ENCODE measurements around the gene GJB5.

- TF ChIP-seq CTCF (IDR thresholded peaks at IDR 0.05; ENCODE audit: control extremely low read depth in 1 of 3, insufficient read depth in 1 of 3, low read depth in 1 of 3, low read length in 3 of 3) (no peak), CEBPB (IDR thresholded peaks at IDR 0.05; ENCODE audit: low read depth, low read length) (no peak), BCL11A (IDR thresholded peaks at IDR 0.05; ENCODE audit: low read depth in 2 of 2, low read length in 2 of 2) (no peak), EZH2 (IDR thresholded peaks at IDR 0.05; ENCODE audit: low read depth, low read length, severe bottlenecking) (no peak), EP300 (IDR thresholded peaks at IDR 0.05; ENCODE audit: borderline replicate concordance in 1 of 2, low read depth in 2 of 2, low read length in 2 of 2) (no peak), ATF3 (IDR thresholded peaks at IDR 0.05; ENCODE audit: insufficient read depth, low read depth, low read length) (no peak), TAF1 (IDR thresholded peaks at IDR 0.05; ENCODE audit: low read depth, low read length) (no peak), POLR2A (IDR thresholded peaks at IDR 0.05; ENCODE audit: control extremely low read depth in 1 of 2, low read depth in 2 of 2, low read length in 2 of 2) (no peak), BRCA1 (IDR thresholded peaks at IDR 0.05; ENCODE audit: low read depth, low read length) (no peak)
These were observed 33.6 kb upstream of the GJB5 start for GRCh38 chr1:34721241-34721640.

Measured in H1 (cell line).